ENCODE measurements around the gene TMEM108.

Gene TMEM108

DNA sequence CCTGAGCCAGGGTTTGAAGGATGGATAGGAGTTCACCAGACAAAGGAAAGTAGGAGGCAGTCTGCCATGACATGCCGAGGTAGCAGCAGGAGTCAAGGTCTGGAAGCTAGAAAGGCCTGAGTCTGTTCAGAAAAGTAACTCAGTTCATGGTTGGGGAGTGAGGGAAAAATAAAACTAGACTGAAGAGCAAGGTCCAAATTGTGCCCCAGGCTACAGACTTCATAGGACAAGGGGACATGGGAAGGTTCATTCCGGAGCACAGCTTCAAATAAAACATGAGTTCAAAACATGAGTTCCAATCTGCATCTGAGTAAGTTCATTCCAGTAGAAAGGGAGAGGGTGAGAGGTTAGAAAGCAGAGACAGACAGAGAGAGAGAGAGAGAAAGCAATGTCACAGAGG lies 401.4 kb downstream of the TMEM108 start:
- CTCF ChIA-PET: interaction anchor here (0.6 kb wide), 1 partner anchor 16 kb away, joined by 4 read pairs; no protein-coding TSS in a partner anchor
- POLR2A ChIA-PET: no interaction called here
- TF ChIP-seq LEF1 (IDR thresholded peaks at IDR 0.05; ENCODE audit: borderline replicate concordance) (no peak), SP1 (IDR thresholded peaks at IDR 0.05) (no peak), FOXK2 (IDR thresholded peaks at IDR 0.05) (no peak), FOXM1 (IDR thresholded peaks at IDR 0.05; ENCODE audit: borderline replicate concordance) (no peak), HDGF (IDR thresholded peaks at IDR 0.05; ENCODE audit: borderline replicate concordance) (no peak), SUZ12 (IDR thresholded peaks at IDR 0.05) (no peak), ARNT (IDR thresholded peaks at IDR 0.05) (no peak), NFRKB (IDR thresholded peaks at IDR 0.05) (no peak)
- no peak for DNase-seq (ENCODE audit: extremely low spot score)

DNA sequence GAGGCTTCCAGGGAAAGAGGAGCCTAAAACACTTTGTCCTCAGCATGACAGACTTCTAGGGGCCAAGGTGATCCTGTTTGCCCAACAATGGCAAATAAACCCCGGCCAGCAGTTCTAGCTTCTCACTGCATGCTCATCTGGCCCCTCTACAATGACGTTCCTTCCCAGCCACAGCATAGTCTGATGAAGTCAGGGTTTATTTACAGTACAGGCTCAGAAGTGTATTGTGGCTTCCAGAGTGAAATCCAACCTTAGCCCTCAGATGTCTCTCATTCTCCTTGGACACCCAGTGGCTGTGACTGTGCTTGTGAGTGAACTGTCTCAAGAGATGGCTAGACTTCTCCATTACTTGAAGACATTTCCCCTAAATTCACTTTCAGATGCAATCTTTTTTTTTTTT lies 402.5 kb downstream of the TMEM108 start:
- TF ChIP-seq, protein P1, sequence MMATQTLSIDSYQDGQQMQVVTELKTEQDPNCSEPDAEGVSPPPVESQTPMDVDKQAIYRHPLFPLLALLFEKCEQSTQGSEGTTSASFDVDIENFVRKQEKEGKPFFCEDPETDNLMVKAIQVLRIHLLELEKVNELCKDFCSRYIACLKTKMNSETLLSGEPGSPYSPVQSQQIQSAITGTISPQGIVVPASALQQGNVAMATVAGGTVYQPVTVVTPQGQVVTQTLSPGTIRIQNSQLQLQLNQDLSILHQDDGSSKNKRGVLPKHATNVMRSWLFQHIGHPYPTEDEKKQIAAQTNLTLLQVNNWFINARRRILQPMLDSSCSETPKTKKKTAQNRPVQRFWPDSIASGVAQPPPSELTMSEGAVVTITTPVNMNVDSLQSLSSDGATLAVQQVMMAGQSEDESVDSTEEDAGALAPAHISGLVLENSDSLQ (IDR thresholded peaks at IDR 0.05): no peak
- no peak for TF ChIP-seq FOXA1 (IDR thresholded peaks at IDR 0.05)
- POLR2A ChIA-PET: no interaction called here
- no peak for DNase-seq (ENCODE audit: extremely low spot score)
- CTCF ChIA-PET: no interaction called here

DNA sequence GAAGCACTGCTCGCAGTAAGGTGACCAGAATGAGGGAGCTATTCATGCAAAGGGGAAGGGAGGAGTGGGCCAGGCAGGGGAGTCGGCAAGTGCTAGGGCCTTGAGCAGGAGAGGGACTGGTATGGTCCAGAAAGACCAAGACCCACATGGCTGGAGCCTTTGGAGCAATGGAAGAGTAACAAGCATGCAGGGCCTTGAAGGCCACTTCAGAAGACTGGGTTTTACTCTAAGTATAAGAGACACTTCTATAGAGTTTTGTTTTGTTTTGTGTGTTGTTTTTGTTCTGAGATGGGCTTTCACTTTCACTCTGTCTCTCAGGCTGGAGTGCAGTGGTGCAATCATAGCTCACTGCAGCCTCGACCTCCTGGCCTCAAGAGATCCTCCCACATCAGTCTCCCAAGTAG lies 403.7 kb downstream of the TMEM108 start:
- CTCF ChIA-PET: no interaction called here
- DNase-seq (ENCODE audit: extremely low spot score): no peak
- POLR2A ChIA-PET: no interaction called here
- TF ChIP-seq SUZ12 (IDR thresholded peaks at IDR 0.05) (no peak), TARDBP (IDR thresholded peaks at IDR 0.05) (no peak), NFRKB (IDR thresholded peaks at IDR 0.05) (no peak), FOXM1 (IDR thresholded peaks at IDR 0.05; ENCODE audit: borderline replicate concordance) (no peak), ARNT (IDR thresholded peaks at IDR 0.05) (no peak), FOXA1 (IDR thresholded peaks at IDR 0.05) (no peak), L3MBTL2 (conservative IDR thresholded peaks at IDR 0.05) (no peak), FOXK2 (IDR thresholded peaks at IDR 0.05) (no peak), LEF1 (IDR thresholded peaks at IDR 0.05; ENCODE audit: borderline replicate concordance) (no peak), ZNF384 (IDR thresholded peaks at IDR 0.05) (no peak), BHLHE40 (IDR thresholded peaks at IDR 0.05; ENCODE audit: borderline replicate concordance) (no peak)

DNA sequence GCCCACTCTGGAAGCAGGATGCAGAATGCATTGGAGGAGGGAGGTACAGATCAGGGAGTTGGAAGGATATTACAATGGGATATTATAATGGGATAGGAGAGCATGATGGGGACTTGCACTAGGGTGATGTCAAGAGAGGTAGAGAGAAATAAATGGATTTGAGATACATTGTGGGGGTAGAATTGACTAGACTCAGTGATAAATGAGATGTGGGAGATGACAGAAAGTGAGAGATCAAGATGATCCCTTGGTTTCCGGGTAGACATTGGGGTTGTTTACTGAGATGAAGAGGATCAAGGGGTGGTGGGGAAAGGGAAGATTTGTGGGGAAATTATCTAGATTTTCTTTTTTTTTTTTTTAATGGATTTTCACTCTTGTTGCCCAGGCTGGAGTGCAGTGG lies 404.3 kb downstream of the TMEM108 start:
- CTCF ChIA-PET: no interaction called here
- DNase-seq (ENCODE audit: extremely low spot score): no peak
- TF ChIP-seq, protein P1 (IDR thresholded peaks at IDR 0.05): no peak
- no peak for TF ChIP-seq L3MBTL2 (conservative IDR thresholded peaks at IDR 0.05)
- no peak for TF ChIP-seq FOXM1 (IDR thresholded peaks at IDR 0.05; ENCODE audit: borderline replicate concordance)
- no peak for TF ChIP-seq LEF1 (IDR thresholded peaks at IDR 0.05; ENCODE audit: borderline replicate concordance)
- TF ChIP-seq SP1 (IDR thresholded peaks at IDR 0.05): no peak
- no peak for TF ChIP-seq TARDBP (IDR thresholded peaks at IDR 0.05)
- no peak for TF ChIP-seq FOXA1 (IDR thresholded peaks at IDR 0.05)
- no peak for TF ChIP-seq ARNT (IDR thresholded peaks at IDR 0.05)
- POLR2A ChIA-PET: no interaction called here

DNA sequence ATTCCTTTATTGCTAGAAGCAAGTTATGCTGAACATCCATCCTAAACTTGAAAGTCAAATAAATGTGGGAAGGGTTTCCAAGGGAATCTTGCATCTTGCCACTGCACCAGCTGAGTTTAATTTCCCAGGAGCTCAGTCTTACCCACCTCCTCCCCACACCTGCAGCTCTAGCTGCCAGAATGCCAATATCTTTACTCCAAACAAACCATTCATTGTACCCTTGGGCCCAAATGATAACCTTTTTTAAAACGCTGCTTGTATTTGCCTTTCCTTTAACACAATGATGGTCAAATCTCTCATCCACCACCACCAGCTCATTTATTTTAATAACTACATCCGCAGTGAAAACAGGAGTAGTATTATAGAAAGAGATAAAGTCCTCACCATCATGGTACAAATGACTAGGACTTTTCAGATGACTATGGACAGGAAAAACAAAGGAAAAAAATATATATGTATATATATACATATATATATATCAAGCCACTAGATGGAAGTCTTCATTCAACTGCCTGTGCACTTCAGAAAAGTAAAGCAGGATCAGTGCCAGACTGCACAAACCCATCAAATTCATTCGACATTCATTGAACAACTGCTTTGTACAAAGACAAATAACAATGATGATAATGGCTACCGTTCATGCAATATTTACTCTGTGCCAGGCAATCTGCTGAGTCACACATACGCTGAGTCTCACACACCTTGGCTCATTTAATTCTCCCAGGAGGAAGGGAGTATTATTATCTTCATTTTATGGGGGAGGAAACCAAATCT lies 405.6 kb downstream of the TMEM108 start:
- ChIA-PET CTCF (no interaction called here), POLR2A (no interaction called here)
- DNase-seq (ENCODE audit: extremely low spot score): no peak
- TF ChIP-seq BHLHE40 (IDR thresholded peaks at IDR 0.05; ENCODE audit: borderline replicate concordance) (no peak), FOXM1 (IDR thresholded peaks at IDR 0.05; ENCODE audit: borderline replicate concordance) (no peak), HDGF (IDR thresholded peaks at IDR 0.05; ENCODE audit: borderline replicate concordance) (no peak), SUZ12 (IDR thresholded peaks at IDR 0.05) (no peak), ZNF384 (IDR thresholded peaks at IDR 0.05) (no peak), L3MBTL2 (conservative IDR thresholded peaks at IDR 0.05) (no peak), ARNT (IDR thresholded peaks at IDR 0.05) (no peak)

DNA sequence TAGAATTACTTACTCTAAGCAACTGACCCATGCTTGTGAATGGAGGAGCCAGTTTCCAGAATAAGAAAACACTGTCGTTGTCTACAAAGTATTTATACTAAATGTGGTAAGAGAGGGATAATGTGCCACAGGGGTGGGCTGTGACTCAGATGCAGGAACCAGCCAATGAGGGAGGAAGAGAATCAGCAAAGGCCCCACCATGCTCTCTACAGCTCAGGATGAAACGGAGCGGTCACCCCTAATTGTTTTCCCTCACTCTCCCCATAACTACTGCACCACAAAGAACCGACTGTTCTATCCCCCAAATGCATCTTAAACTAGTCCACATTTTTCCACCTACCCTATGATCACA lies 406.2 kb downstream of the TMEM108 start:
- TF ChIP-seq ZNF384 (IDR thresholded peaks at IDR 0.05): no peak
- TF ChIP-seq BHLHE40 (IDR thresholded peaks at IDR 0.05; ENCODE audit: borderline replicate concordance): no peak
- no peak for TF ChIP-seq HDGF (IDR thresholded peaks at IDR 0.05; ENCODE audit: borderline replicate concordance)
- TF ChIP-seq FOXK2 (IDR thresholded peaks at IDR 0.05): no peak
- TF ChIP-seq FOXA1 (IDR thresholded peaks at IDR 0.05): no peak
- TF ChIP-seq TARDBP (IDR thresholded peaks at IDR 0.05): no peak
- TF ChIP-seq L3MBTL2 (conservative IDR thresholded peaks at IDR 0.05): no peak
- no peak for TF ChIP-seq NFRKB (IDR thresholded peaks at IDR 0.05)
- no peak for TF ChIP-seq SP1 (IDR thresholded peaks at IDR 0.05)
- no peak for TF ChIP-seq ARNT (IDR thresholded peaks at IDR 0.05)
- no peak for TF ChIP-seq LEF1 (IDR thresholded peaks at IDR 0.05; ENCODE audit: borderline replicate concordance)
- ChIA-PET CTCF (no interaction called here), POLR2A (no interaction called here)
- no peak for DNase-seq (ENCODE audit: extremely low spot score)

DNA sequence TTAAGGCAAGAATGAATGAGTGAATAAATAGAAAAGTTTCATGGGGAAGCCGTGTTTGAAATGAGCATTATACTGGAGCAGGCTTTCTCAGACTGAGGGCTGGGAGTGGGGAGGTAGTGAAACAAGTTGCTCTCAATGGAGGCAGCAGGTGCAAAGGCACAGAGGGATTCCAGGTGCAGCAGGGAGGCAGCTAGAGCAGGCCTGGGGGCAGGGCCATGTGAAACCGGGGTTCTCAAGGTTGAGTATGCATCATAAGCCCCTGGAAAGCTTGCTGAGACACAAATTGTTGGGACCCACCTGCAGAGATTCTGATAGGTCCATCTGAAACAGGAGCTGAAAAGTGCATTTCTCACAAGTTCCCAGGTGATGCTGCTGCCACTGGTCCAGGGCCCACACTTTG lies 406.9 kb downstream of the TMEM108 start:
- DNase-seq (ENCODE audit: extremely low spot score): no peak
- ChIA-PET POLR2A (no interaction called here), CTCF (no interaction called here)
- no peak for TF ChIP-seq FOXK2 (IDR thresholded peaks at IDR 0.05)
- TF ChIP-seq ELF4 (IDR thresholded peaks at IDR 0.05): no peak
- no peak for TF ChIP-seq TARDBP (IDR thresholded peaks at IDR 0.05)
- TF ChIP-seq LEF1 (IDR thresholded peaks at IDR 0.05; ENCODE audit: borderline replicate concordance): no peak
- no peak for TF ChIP-seq SUZ12 (IDR thresholded peaks at IDR 0.05)
- TF ChIP-seq CTBP1 (IDR thresholded peaks at IDR 0.05; ENCODE audit: borderline replicate concordance): no peak
- TF ChIP-seq HDGF (IDR thresholded peaks at IDR 0.05; ENCODE audit: borderline replicate concordance): no peak
- TF ChIP-seq BHLHE40 (IDR thresholded peaks at IDR 0.05; ENCODE audit: borderline replicate concordance): no peak
- TF ChIP-seq NFRKB (IDR thresholded peaks at IDR 0.05): no peak
- TF ChIP-seq ZNF384 (IDR thresholded peaks at IDR 0.05): no peak
- no peak for TF ChIP-seq FOXA1 (IDR thresholded peaks at IDR 0.05)
- no peak for TF ChIP-seq SP1 (IDR thresholded peaks at IDR 0.05)
- TF ChIP-seq L3MBTL2 (conservative IDR thresholded peaks at IDR 0.05): no peak
- no peak for TF ChIP-seq ARNT (IDR thresholded peaks at IDR 0.05)
- TF ChIP-seq, protein P1 (IDR thresholded peaks at IDR 0.05): no peak
- no peak for TF ChIP-seq FOXM1 (IDR thresholded peaks at IDR 0.05; ENCODE audit: borderline replicate concordance)
